GM19351 (cell line): ENCODE results near the gene TMEM100.

ENCODE experiments used
- ATAC-seq: cut with Tn5 transposase; IDR thresholded peaks from one replicate; pipeline ENCODE4 v1.9.1; 2021; ENCODE audit warnings: mild to moderate bottlenecking, moderate library complexity; ENCODE audit not compliant: unreplicated experiment

TMEM100 gene

DNA sequence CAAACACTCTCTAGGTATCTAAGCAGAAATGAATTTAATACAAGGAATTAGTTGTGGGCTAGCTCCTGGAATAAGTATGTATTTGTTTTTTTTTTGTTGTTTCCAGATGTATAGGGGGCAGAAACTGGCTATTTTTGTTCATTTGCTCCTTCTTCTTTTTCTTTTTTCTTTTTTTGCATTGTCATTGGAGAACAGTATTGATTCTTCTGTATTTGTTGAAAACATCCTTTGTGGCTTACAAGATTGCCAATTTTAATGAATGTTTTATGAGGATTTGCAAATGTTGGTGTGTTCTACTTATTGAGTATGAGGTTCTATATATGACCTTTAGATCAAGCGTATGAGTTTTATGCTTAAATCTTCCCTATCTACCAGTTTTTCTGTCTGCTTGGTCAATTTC lies 22.6 kb upstream of the TMEM100 start:
- no peak for ATAC-seq

DNA sequence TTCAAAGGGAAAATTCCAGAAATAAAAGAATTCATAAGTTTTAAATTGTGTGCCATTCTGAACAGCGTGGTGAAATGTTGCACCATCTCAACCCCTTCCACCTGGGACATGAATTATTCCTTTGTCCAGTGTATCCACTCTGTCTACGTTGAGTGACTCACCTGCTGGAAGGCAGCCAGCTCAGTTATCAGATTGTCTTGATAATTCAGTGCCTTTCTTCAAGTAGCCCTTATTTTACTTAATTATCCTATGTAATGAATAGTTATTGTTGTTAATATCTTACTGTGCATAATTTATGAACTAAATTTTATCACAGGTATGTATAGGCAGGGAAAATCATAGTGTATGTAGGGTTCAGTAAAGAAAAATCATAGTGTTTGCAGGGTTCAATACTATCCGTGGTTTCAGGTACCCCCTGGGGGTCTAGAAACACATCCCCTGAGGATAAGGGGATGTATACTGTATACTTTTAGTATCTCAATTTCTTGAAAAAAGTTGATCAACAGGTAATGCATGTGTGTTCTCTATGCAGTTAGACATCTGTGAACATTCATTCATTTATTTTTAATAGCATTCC lies 20.5 kb upstream of the TMEM100 start:
- peak; percentile 31 for ATAC-seq

DNA sequence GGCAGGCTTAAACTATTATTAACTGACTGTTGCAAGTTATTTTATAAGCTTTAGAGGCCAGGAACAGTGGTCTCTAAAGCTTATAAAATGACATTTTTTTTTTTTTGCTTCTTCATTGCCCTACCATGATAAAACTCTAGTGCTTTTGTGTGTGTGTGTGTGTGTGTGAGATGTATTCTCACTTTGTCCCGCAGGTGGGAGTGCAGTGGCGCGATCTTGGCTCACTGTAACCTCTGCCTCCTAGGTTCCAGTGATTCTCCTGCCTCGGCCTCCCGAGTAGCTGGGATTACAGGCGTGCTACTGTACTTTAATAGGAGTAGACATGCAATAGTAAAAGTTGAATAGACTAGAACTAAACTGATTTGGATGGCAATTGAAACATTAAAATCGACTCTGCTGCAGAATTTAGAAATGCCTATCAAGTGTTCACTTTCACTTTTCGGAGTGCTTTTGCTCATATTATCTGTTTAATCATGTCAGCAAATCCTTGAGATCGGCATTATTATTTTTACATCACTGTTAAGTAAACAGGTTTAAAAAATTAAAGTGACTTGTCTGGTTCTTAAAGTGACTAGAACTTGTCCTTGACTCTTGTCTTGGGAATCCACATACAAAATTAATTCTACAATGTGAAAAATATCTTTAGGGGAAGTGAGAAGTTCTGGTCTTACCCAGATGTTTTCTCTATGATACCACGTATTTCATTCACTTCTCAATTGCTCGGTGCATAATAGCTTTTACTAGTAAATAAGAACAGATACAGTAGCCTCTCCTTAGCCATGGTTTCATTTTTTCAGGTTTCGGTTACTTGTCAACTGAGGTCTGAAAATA lies 19.8 kb upstream of the TMEM100 start:
- peak; percentile 97 for ATAC-seq

DNA sequence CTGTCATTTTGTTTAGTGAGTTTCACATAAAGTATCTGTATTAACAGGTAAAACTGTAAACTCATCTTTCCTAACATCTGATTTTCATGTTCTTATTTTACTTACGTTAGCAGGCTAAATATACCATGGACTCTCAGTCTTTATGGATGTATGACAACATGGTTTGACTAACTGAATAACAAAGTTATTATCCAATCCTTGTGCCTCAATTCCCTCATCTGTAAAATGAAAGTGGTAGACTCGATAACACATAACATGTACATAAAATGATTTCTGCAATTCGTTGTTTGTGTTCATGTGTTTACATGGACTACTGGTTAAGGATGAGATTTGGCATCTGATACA lies 18.7 kb upstream of the TMEM100 start:
- ATAC-seq: no peak

DNA sequence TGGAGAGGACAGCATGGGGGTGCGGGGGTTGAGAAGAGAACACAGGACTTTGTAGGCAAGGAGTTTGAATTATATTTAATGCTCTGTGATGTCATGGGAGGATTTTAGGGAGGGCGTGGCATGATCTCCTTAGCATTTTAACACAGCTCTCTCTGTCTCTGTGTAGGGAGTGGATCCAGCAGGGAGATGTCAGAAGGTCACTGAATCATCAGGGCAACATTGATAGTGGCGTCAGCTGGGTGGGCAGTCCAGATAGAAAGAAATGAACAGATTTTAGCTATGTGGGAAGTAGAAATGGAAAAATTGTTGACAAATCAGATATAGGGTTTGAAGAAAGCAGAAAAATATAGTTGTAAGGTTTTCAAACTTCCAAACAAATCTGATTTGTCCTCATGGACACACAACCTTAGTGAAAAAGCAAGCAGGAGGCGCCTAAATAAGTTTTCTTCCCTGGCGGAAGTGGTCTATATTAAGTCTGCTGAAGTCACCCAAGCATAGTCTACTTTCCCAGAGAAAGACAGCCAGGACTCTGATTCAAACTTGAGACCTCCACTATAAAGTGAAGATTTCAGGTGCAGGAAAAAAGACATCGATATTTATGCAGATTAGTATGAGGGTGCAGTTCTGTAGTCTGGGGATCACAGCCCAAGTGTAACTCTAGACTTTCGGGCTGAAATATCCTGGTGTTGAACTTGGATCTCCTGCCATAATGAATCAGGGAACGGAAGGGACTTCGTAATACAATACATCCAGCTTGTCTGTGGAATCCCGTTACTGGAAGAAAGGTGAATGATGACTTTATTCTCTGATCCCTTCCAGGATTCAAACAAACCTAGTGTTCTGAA lies 18.1 kb upstream of the TMEM100 start:
- no peak for ATAC-seq

DNA sequence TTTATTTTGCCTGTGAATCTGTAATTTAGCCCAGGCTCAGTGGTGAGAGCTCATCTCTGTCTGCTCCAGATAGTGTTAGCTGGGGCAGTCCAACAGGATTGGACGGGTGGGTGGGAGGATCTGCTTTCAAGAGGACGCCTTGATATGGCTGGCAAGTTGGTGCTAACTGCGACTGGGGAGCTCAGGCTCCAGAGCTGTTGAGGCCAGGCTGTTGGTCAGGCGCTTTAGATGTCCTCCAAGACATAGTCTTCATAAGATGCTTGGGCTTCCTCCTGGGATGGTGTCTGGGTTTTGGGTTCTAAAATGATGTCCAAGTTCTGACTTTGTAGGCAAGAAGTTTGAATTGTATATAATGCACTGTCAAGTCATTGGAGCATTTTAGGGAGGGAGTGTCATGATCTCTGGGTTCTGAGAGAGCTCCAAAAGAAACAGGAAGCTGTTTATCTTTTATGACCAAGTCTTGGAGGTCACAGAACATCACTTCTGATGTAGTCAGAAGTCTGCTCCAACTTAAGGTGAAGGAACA lies 15.4 kb upstream of the TMEM100 start:
- ATAC-seq: no peak

DNA sequence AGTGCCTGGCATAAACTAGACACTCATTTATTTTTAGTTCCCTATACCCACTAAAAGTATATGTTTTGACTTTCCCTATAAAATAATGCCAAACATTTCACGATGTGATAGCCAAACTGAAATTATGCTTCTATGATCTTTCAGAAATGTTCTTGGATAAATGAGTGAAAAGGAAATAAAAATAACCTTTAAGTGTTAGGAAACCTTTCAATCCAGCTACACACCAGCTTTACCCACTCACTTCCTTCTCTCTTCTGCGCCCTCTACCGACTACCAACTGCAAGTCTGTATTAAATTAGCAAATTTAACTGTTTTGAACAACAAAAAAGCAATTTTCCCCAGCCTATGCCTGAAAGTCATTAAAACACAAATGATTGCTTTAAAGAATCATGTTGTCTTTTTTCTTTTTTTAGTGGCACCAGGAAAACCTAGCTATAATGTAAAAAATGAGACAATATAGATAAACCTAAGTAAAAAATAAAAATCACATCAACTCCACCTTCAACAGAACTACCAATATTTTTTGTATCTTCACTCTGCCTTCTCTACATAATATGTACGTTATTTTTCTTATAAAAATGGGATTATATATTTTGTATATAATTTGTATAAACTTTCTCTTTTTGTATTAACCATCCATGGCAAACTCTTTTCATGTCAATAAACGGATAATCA lies 13.2 kb upstream of the TMEM100 start:
- no peak for ATAC-seq

DNA sequence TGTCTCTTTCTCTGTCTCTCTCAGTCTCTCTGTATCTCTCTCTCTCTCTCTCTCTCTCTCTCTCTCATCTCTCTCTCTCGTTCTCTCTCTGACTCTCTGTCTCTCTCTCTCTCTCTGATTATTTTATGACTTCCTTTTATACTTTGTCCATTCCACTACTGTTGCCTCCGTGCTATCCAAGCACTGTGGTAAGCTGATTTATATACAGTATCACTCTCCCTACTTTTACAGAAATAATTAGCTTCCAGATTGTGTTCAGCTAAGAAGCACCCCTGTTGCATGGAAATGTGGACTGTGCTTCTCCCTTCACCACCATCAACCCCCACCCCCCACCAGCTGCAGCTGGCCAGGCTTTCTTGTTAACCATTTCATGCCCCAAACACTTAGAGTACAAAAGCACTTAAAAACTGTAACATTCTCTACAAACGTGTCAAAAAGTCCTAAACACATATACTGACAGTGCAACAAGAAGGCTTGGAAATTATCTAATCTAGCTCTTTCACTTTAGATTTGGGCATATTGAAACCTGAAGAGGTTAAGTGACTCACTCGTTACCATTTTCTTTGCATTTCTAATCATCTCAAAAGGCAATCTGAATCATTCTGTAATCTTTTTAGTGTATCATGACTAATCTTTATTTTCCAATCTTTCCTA lies 11.6 kb upstream of the TMEM100 start:
- ATAC-seq: peak; percentile 77

DNA sequence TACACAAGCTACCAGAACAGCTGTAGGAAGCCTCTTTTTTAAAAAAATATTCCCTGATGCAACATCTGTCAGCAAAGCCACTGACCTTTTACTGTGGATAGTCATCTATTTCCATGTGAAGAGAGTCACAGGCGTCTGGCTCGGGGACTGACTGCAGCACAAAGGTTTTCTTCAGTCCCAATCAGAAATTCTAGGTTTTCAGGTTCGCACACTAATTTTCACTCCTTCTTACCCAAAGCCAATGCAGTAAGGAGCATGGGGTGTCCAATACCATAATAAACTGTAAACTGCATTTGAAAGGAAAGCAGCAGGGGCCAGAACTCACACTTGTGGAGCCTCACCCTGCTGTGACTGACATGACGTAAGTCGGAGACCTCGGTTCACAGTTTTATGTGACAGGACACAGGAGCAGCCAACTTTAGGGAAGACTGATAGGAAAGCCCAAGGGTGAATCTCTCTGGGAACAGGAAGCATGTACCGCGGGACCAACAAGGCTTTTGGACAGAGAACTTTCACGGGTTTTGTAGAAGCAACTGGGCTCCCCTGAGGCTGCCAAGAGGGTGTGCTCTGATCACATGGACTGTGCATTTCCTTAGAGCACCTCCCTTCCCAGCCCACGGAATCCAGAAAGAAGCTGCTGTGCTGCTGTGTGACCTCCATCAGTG lies 9.1 kb upstream of the TMEM100 start:
- no peak for ATAC-seq

DNA sequence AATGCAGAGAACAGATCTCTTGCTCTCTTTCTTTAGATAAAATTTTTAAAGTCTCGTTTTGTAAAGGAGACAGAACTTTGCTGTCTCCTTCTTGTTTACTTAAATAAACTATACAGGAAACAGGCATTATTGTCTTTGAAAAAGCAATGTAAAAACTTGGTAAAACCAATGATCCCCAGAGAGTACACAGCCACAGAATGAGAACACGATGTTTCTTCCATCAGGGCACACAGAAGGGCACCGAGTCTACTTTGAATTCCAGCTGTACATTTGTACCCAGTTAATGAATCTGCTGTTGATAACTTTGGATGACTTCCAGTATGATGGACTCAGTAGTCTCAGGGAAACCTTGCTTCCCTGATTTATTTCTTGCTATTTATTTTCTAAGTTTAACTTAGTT lies 8.1 kb upstream of the TMEM100 start:
- ATAC-seq: no peak

DNA sequence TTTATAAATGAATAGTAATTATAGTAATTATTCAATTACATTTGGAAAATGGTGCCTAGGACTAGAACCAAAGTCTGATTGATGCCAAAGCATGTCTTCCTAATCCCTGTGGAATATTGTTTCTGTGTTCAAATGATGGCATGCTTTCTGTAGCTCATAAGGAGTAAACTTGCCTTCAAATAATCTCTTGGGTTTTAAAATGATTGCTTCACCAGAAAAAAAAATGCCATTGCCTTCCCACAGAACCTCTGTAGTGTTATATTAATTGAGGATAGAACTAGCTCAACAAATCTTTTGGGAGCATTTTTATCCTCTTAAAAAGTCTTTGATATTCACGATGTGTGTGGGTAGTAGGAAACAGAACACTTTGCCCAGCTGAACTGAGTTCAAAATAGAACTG lies 7.7 kb upstream of the TMEM100 start:
- ATAC-seq: no peak

DNA sequence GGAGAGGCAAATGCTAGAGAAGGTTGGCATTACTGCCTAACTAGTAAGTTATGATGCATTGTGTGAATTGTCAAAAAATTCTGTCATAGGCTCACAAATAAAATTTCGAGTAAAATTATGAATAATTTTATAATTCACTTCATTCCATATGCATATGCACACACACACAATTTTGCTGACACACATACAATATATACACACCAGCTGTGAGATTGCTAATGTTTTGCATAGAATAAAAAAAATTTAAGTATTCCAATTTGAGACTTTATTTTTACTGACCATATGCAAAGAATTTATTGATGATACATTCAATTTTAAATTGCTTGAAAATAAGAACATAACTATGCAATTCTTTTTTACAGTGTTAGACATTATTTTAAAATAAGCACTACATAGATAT lies 6.8 kb upstream of the TMEM100 start:
- ATAC-seq: no peak

DNA sequence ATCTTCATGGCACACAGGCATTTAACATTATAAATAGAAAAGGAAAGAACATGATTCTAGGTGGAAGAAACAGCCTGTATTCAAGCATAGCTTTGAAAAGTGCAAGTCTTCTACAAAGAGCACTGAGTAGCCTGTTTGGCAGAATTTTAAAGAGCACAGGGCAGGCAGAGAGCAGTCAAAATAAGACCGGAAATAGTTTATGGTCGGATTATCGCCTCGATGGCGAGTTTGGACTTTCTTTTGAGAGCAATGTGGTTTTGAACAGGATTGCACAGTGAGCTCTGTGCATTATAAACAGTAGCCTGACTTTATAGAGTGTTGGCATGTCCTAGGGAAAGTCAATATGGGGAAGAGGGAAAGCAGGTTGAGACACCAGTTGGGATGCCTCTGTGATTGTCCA lies 6.2 kb upstream of the TMEM100 start:
- ATAC-seq: no peak

DNA sequence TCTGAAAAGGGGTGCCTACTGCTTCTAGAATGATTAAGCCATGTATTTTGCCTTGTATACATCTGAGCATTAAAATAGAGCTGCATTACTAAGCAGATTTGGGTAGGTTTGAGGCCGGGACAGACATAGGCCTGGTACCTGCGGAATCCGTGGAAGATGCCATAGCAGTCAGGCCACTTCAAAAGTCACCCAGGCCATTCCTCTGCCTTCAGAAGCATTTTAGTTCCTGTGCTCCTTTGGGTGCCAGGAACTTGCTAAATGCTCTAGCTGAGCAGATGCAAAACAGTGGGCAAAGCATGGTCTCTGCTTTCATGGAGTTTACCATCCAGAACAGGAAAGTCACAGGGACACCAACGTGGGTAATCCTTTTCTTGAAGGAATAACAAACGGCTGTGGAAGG lies 5.7 kb upstream of the TMEM100 start:
- no peak for ATAC-seq

DNA sequence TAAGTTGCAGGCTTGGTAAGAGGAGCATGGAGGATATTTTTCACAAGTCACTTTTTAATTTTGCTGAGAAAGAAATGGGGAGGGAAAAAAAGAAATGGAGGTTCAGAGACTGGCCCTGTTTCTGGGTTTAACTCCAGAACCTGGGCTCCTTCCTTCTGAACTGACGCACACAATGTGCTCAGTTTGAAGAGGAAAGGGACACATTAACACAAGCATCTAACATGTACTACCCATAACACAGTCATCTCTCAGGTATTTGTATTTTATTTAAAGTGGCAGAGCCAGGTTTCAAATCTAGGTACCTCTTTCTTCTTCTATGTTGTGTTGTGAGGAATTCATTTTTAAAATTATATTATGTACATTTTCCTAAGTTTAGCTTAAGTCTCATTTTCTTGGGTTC lies 5.3 kb upstream of the TMEM100 start:
- ATAC-seq: no peak

DNA sequence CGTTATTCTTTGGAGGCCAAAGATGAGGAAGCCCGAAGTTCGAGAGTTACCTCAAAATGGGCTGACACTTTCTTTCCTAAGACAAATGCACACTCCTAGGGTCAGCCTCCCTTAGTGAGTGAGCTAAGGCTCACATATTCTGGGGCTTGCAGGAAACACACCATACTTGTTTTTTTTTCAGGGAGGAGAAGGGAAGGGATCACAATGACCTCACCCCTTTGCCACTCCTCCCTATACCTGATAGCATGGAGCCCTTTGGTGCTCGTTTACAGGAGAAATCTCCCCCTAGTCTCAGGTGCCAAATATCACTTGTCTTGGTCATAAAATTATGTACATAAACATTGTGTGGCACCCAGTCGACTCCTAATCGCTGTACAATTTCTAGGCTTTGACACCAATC lies 4.6 kb upstream of the TMEM100 start:
- no peak for ATAC-seq

DNA sequence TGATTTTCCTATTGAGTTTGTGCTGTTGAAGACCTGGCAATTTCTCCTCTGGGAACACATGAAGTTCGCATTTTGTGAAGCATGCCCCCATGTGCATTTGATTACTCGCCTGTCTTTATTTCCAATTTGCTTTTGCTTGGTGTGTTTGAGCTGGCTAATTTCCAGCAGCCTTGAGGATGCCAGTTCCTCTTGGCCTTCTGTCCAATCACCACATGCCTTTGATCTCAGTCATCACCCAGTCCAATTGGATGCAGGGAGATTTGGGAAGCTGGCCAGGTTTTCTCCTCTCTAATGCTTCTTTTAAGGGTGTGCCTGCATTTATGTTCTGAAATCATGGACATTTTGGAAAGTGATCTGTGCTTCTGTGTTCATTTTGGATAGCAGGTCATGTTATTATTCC lies 3.8 kb upstream of the TMEM100 start:
- no peak for ATAC-seq

DNA sequence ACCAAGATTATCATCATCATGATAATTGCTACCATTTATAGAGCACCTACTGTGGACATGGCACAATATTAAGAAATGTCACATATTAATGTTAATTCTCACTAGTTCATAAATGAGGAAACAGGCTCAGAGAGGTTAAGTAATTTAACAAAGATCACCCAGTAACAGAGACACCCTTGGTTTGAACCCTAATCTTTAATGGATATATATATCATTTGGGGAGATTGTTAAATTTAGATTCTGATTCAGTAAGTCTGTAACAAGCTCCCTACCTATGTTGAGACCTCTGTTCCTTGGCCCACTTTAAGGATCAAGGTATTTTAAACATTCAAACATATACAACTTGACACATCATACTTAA lies 804 bp upstream of the TMEM100 start:
- ATAC-seq: no peak

DNA sequence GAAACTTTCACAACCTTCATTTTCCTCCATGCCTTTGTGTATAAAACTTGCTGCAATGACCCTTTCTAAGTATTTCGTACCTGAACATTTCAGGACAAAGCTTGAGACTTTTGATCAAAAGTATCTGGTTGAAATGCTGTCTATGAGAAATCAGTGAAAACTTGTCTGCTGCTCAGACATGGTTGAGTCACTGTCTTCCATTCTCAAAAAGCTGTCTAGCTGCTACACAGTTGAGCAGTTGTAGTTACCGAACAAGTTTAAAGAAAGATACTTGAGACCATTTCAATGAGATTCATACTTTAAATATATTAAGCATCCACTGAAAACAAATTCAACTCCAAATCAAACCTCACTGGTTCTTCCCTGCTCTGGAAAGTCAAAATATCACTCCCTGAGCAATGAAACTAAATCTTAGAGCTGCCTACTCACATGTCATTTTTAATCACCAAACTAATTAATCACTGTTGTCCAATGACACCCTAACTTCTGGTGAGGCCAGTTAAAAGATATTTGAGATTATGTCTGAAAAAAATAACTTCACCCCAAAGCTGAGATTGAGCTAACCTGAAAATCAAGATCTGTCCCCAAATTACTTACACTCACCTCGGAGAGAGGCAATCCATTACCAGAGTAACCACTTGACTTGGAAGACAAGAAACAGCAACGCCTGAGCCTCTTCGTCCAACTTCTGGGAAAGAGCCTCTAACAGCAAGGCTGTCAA lies 488 bp downstream of the TMEM100 start:
- no peak for ATAC-seq
